Caco-2 (cell line): ENCODE results near the gene EEF1AKMT1. TPM values are rescaled to one million over a fixed set of nuclear protein-coding genes. Genes with fewer than 3 reads are reported as not detected.

Source experiments
- BruUV-seq: library from RNA; stranded (reverse); fragments of 400-500 nt; replicated peaks from 2 replicates; lab custom pipeline; 2021; lab: Mats Ljungman, UMichigan
- CTCF ChIA-PET: fragments of 300-600 bp; sonication (Branson Sonifier 250); formaldehyde crosslinking; loops from one replicate; lab custom pipeline; 2022; ENCODE audit warnings: antibody characterized with exemption; lab: Charles Lee
- POLR2A ChIA-PET: fragments of 300-600 bp; sonication (Branson Sonifier 250); formaldehyde crosslinking; loops from one replicate; lab custom pipeline; 2022; ENCODE audit warnings: antibody characterized with exemption; lab: Charles Lee
- DNase-seq, 2 experiments: peaks; one replicate each; pipeline versions ENCODE4 v3.0.0 to v3.0.0-alpha.2; 2020 to 2022
- H3K27me3 ChIP-seq: replicated peaks from 2 replicates; pipeline ENCODE4 v1.6.0; 2011; ENCODE audit warnings: low read length; ENCODE audit not compliant: control insufficient read depth, insufficient read depth
- H3K36me3 ChIP-seq: 2 replicates; pipeline ENCODE4 v1.5.1; 2011; ENCODE audit warnings: low read length; ENCODE audit not compliant: control insufficient read depth, insufficient read depth
- H3K4me1 ChIP-seq: fragments of 250-450 bp; sonication (Bioruptor Pico); 2 replicates; pipeline ENCODE4 v1.5.1; 2020; ENCODE audit warnings: mild to moderate bottlenecking
- H3K4me3 ChIP-seq: 2 replicates; pipeline ENCODE4 v1.5.1; 2011; ENCODE audit warnings: low read depth, mild to moderate bottlenecking, control low read depth, low read length
- H3K9me3 ChIP-seq: fragments of 250-450 bp; sonication (Bioruptor Pico); 2 replicates; pipeline ENCODE4 v1.5.1; 2020; ENCODE audit warnings: mild to moderate bottlenecking, moderate library complexity
- H3K27ac Mint-ChIP-seq: one replicate; pipeline ENCODE4 v1.8.0; 2022; ENCODE audit warnings: mixed read lengths; ENCODE audit not compliant: unreplicated experiment
- H3K27me3 Mint-ChIP-seq: one replicate; pipeline ENCODE4 v1.8.0; 2022; ENCODE audit warnings: mixed read lengths; ENCODE audit not compliant: insufficient read depth, unreplicated experiment
- H3K36me3 Mint-ChIP-seq: one replicate; pipeline ENCODE4 v1.8.0; 2022; ENCODE audit warnings: mild to moderate bottlenecking, mixed read lengths; ENCODE audit not compliant: insufficient read depth, unreplicated experiment
- H3K4me1 Mint-ChIP-seq: one replicate; pipeline ENCODE4 v1.8.0; 2022; ENCODE audit warnings: low read depth, mixed read lengths; ENCODE audit not compliant: unreplicated experiment
- H3K4me3 Mint-ChIP-seq: one replicate; pipeline ENCODE4 v1.8.0; 2022; ENCODE audit warnings: mild to moderate bottlenecking, moderate library complexity, mixed read lengths; ENCODE audit not compliant: unreplicated experiment
- H3K9me3 Mint-ChIP-seq: one replicate; pipeline ENCODE4 v1.8.0; 2022; ENCODE audit warnings: mixed read lengths; ENCODE audit not compliant: unreplicated experiment
- intact Hi-C: fragments of 100-400 bp; cut with micrococcal nuclease; formaldehyde crosslinking; loops from one replicate; pipeline ENCODE4 v1.10.0; 2022; ENCODE audit not compliant: unreplicated experiment
- total RNA-seq: library from RNA; stranded (reverse); gene quantifications from 2 replicates; pipeline ENCODE4 v1.2.3, GENCODE V29; 2022
- TF ChIP-seq, protein P1 (sequence below), 2 experiments: fragments of 200-600 bp in 1 of 2; IDR thresholded peaks; 1 replicate in 1 of 2; 2 replicates in 1 of 2; pipeline versions ENCODE4 v1.5.1 to v1.8.0; 2011 to 2022; ENCODE audit warnings: antibody characterized with exemption in 1 of 2, control low read depth in 1 of 2, inconsistent platforms in 1 of 2, low read depth in 1 of 2, low read length in 1 of 2, mild to moderate bottlenecking in 1 of 2, moderate library complexity in 1 of 2; ENCODE audit not compliant: insufficient read depth in 1 of 2, severe bottlenecking in 1 of 2, unreplicated experiment in 1 of 2

Gene EEF1AKMT1
- total RNA-seq, 1 experiment from 2014 or later: 8.6 TPM

DNA sequence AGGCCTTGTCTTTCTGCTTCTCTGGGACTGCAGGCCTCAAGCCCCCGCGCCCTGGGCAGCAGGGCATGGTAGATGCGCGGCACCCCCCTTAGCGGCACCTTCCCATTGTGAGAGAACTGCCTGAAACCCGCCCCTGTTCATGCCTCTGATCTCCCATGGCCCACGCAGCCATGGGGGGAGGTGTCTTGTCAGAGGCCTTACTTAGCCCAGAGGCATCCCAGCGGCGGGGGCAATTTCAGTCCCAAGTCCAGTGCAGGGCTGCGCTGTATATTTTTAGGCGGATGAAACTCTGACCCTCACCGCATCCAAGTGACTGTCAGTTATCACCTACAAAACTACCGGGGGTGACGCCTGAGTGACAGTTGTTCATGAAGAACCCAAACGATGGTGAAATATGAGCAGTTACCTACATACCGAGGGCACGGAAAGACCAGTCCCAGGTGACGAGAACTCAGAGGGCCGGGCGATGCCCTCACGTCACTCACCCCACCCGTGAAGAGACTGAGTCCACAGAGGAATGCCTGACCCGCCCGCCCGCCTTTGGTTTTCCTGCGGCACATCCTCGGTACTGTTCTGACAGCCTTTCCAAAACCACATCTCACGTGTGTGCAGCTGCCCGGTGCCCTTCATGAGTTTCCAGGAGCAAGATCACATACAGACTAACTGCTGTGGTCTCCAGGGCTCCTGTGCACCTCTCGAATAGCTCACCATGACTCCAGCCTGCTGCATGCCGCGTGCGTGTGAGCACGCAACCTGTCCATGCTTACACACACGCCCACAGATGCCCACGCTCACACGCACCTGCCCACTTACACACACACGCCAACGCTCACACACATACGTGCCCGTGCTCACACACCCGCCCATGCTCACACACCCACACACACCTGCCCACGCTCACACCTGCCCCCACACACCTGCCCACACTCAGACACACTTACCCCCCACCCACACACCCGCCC, 55.9 kb downstream of the EEF1AKMT1 start:
- H3K4me3 Mint-ChIP-seq: no peak overlapping the region
- H3K4me1 Mint-ChIP-seq: no peaks in the 10 kb centered on the region
- CTCF ChIA-PET: no interaction called here
- BruUV-seq: no TSS peak
- Histone ChIP-seq H3K4me1 (peaks cover 8% of the 10 kb centered on the region; the same call in 1 of the 2 replicates), H3K27me3 (no peaks in the 10 kb centered on the region), H3K4me3 (no peak overlapping the region), H3K9me3 (no peaks in the 10 kb centered on the region), H3K36me3 (no peaks in the 10 kb centered on the region)
- no peaks in the 10 kb centered on the region for H3K36me3 Mint-ChIP-seq
- no peak for DNase-seq
- H3K27ac Mint-ChIP-seq: no peak overlapping the region
- intact Hi-C loops: no loop called here
- no peaks in the 10 kb centered on the region for H3K27me3 Mint-ChIP-seq
- POLR2A ChIA-PET: no interaction called here
- TF ChIP-seq, protein P1, sequence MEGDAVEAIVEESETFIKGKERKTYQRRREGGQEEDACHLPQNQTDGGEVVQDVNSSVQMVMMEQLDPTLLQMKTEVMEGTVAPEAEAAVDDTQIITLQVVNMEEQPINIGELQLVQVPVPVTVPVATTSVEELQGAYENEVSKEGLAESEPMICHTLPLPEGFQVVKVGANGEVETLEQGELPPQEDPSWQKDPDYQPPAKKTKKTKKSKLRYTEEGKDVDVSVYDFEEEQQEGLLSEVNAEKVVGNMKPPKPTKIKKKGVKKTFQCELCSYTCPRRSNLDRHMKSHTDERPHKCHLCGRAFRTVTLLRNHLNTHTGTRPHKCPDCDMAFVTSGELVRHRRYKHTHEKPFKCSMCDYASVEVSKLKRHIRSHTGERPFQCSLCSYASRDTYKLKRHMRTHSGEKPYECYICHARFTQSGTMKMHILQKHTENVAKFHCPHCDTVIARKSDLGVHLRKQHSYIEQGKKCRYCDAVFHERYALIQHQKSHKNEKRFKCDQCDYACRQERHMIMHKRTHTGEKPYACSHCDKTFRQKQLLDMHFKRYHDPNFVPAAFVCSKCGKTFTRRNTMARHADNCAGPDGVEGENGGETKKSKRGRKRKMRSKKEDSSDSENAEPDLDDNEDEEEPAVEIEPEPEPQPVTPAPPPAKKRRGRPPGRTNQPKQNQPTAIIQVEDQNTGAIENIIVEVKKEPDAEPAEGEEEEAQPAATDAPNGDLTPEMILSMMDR (IDR thresholded peaks at IDR 0.05; ENCODE audit: insufficient read depth in 1 of 2, low read depth in 1 of 2, low read length in 1 of 2, severe bottlenecking in 1 of 2, unreplicated experiment in 1 of 2): no peak
- H3K9me3 Mint-ChIP-seq: no peaks in the 10 kb centered on the region

DNA sequence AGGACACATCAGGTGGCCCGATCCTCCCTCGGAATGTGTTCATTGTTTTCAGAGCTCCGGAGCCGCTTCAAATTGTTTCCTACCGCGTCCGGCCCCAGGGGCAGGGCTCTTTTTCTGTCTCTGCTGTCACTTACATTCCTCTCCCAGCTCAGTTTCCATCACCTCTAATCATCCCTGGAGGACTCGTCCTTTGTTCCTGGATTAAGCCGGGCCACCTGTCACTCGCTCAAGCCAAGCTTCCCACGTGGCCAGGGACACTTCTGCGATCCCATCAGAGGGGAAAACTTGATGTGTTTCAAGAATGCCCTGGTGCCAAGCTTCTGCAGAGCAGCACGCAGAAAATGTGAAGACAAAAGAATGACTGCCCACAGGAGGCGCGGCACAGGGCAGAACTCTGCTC, 56.8 kb downstream of the EEF1AKMT1 start:
- no peak overlapping the region for H3K4me3 ChIP-seq
- TF ChIP-seq, protein P1 (IDR thresholded peaks at IDR 0.05; ENCODE audit: insufficient read depth in 1 of 2, low read depth in 1 of 2, low read length in 1 of 2, severe bottlenecking in 1 of 2, unreplicated experiment in 1 of 2): no peak
- intact Hi-C loops: no loop called here
- ChIA-PET CTCF (interaction anchor here (1.0 kb wide), 1 partner anchor 13 kb away, joined by 3 read pairs; the partner anchor contains the start of gene IL17D), POLR2A (interaction anchor here (0.6 kb wide), 1 partner anchor 167 kb away, joined by 4 read pairs; no protein-coding TSS in a partner anchor)
- H3K36me3 Mint-ChIP-seq: peaks cover 6% of the 10 kb centered on the region
- H3K36me3 ChIP-seq: no peaks in the 10 kb centered on the region
- no peaks in the 10 kb centered on the region for H3K9me3 ChIP-seq
- no peaks in the 10 kb centered on the region for H3K27me3 Mint-ChIP-seq
- H3K4me1 Mint-ChIP-seq: no peaks in the 10 kb centered on the region
- DNase-seq: no peak
- H3K27ac Mint-ChIP-seq: no peak overlapping the region
- no peak overlapping the region for H3K4me3 Mint-ChIP-seq
- H3K27me3 ChIP-seq: no peaks in the 10 kb centered on the region
- BruUV-seq: no TSS peak
- H3K9me3 Mint-ChIP-seq: no peaks in the 10 kb centered on the region
- peaks cover 8% of the 10 kb centered on the region; the same call in 1 of the 2 replicates for H3K4me1 ChIP-seq

GRCh38 chr13:20715330-20715712, 58.4 kb downstream of the EEF1AKMT1 start:
- Mint-ChIP-seq H3K4me3 (no peak overlapping the region), H3K27me3 (no peaks in the 10 kb centered on the region), H3K9me3 (no peaks in the 10 kb centered on the region), H3K36me3 (peaks cover 6% of the 10 kb centered on the region), H3K27ac (no peak overlapping the region), H3K4me1 (no peaks in the 10 kb centered on the region)
- no peak for DNase-seq
- TF ChIP-seq, protein P1 (IDR thresholded peaks at IDR 0.05; ENCODE audit: insufficient read depth in 1 of 2, low read depth in 1 of 2, low read length in 1 of 2, severe bottlenecking in 1 of 2, unreplicated experiment in 1 of 2): no peak
- Histone ChIP-seq H3K9me3 (no peaks in the 10 kb centered on the region), H3K36me3 (no peaks in the 10 kb centered on the region), H3K4me1 (peaks cover 8% of the 10 kb centered on the region; the same call in 1 of the 2 replicates), H3K27me3 (no peaks in the 10 kb centered on the region), H3K4me3 (no peak overlapping the region)
- ChIA-PET POLR2A (interaction anchor here (0.6 kb wide), 1 partner anchor 567 kb away, joined by 4 read pairs; no protein-coding TSS in a partner anchor), CTCF (interaction anchor here (1.0 kb wide), 1 partner anchor 11 kb away, joined by 3 read pairs; no protein-coding TSS in a partner anchor)
- intact Hi-C loops: no loop called here
- BruUV-seq: no TSS peak
